GM23338 (cell line): ENCODE data around the gene TBX2. TPM values are rescaled to one million over a fixed set of nuclear protein-coding genes. Genes with fewer than 3 reads are reported as not detected.

Source experiments
- ATAC-seq: fragments of 200-7000 bp; cut with Tn5 transposase; 3 replicates; pipeline ENCODE4 v1.9.1; 2020
- DNase-seq: peaks from one replicate; pipeline ENCODE4 v3.0.0-alpha.2; 2015; ENCODE audit warnings: low spot score
- H2AFZ ChIP-seq: fragments of 200-600 bp; sonication (generic); 2 replicates; pipeline ENCODE4 v1.8.0; 2016; ENCODE audit warnings: antibody characterized with exemption, mild to moderate bottlenecking, moderate library complexity
- H3F3A ChIP-seq: fragments of 200-600 bp; sonication (generic); replicated peaks from 2 replicates; pipeline ENCODE4 v1.8.0; 2017; ENCODE audit warnings: antibody characterized with exemption, mixed run types, low read depth
- H3K27ac ChIP-seq: fragments of 200-600 bp; sonication (generic); 2 replicates; pipeline ENCODE4 v1.6.1; 2016; ENCODE audit warnings: low read depth
- H3K27me3 ChIP-seq: fragments of 200-600 bp; sonication (generic); 2 replicates; pipeline ENCODE4 v1.8.0; 2016; ENCODE audit warnings: mild to moderate bottlenecking, mixed run types, moderate library complexity; ENCODE audit not compliant: insufficient read depth
- H3K36me3 ChIP-seq: fragments of 200-600 bp; sonication (generic); 2 replicates; pipeline ENCODE4 v1.8.0; 2016; ENCODE audit warnings: mild to moderate bottlenecking; ENCODE audit not compliant: insufficient read depth
- H3K4me1 ChIP-seq: fragments of 200-600 bp; sonication (generic); 2 replicates; pipeline ENCODE4 v1.8.0; 2016; ENCODE audit warnings: mild to moderate bottlenecking, moderate library complexity; ENCODE audit not compliant: insufficient read depth
- H3K4me2 ChIP-seq: fragments of 200-600 bp; sonication (generic); 2 replicates; pipeline ENCODE4 v1.7.1; 2017; ENCODE audit warnings: mixed run types
- H3K4me3 ChIP-seq: fragments of 200-600 bp; sonication (generic); 2 replicates; pipeline ENCODE4 v1.6.1; 2016; ENCODE audit warnings: mixed run types
- H3K79me2 ChIP-seq: fragments of 200-600 bp; sonication (generic); replicated peaks from 2 replicates; pipeline ENCODE4 v1.8.0; 2017; ENCODE audit warnings: mild to moderate bottlenecking; ENCODE audit not compliant: insufficient read depth
- H3K9me2 ChIP-seq: fragments of 200-600 bp; sonication (generic); 2 replicates; pipeline ENCODE4 v1.8.0; 2017; ENCODE audit not compliant: insufficient read depth
- H4K20me1 ChIP-seq: fragments of 200-600 bp; sonication (generic); replicated peaks from 2 replicates; pipeline ENCODE4 v1.8.0; 2017; ENCODE audit warnings: mild to moderate bottlenecking; ENCODE audit not compliant: insufficient read depth
- H3K27ac Mint-ChIP-seq: 2 replicates; pipeline ENCODE4 v1.8.0; 2020; ENCODE audit warnings: inconsistent platforms, mild to moderate bottlenecking, moderate library complexity, mixed read lengths
- H3K27me3 Mint-ChIP-seq: 3 replicates; pipeline ENCODE4 v1.8.0; 2022; ENCODE audit warnings: low read depth, mild to moderate bottlenecking, moderate library complexity, mixed read lengths, inconsistent platforms; ENCODE audit not compliant: insufficient read depth, poor library complexity
- H3K36me3 Mint-ChIP-seq: 3 replicates; pipeline ENCODE4 v1.8.0; 2021; ENCODE audit warnings: low read depth, mild to moderate bottlenecking, inconsistent platforms, moderate library complexity, mixed read lengths
- H3K4me1 Mint-ChIP-seq: 3 replicates; pipeline ENCODE4 v1.8.0; 2020; ENCODE audit warnings: mild to moderate bottlenecking, inconsistent platforms, mixed read lengths
- H3K4me3 Mint-ChIP-seq: 3 replicates; pipeline ENCODE4 v1.8.0; 2021; ENCODE audit warnings: moderate library complexity, mild to moderate bottlenecking, inconsistent platforms, mixed read lengths
- H3K9me3 Mint-ChIP-seq: 3 replicates; pipeline ENCODE4 v1.8.0; 2020; ENCODE audit warnings: moderate library complexity, mild to moderate bottlenecking, inconsistent platforms, mixed read lengths
- CREB1 ChIP-seq: fragments of 250-450 bp; sonication (Bioruptor Pico); IDR thresholded peaks from 2 replicates; pipeline ENCODE4 v1.5.0; 2020; ENCODE audit warnings: low read depth, mild to moderate bottlenecking, moderate library complexity
- EZH2 ChIP-seq: fragments of 200-600 bp; sonication (generic); IDR thresholded peaks from one replicate; pipeline ENCODE4 v1.8.0; 2017; ENCODE audit warnings: antibody characterized with exemption, mild to moderate bottlenecking, low read depth; ENCODE audit not compliant: unreplicated experiment
- EZH2phosphoT487 ChIP-seq: fragments of 200-600 bp; sonication (generic); IDR thresholded peaks from one replicate; pipeline ENCODE4 v1.8.1; 2018; ENCODE audit warnings: antibody characterized with exemption; ENCODE audit not compliant: unreplicated experiment
- JUNB ChIP-seq: IDR thresholded peaks from one replicate; pipeline ENCODE4 v1.6.1; 2016; ENCODE audit warnings: antibody characterized with exemption; ENCODE audit not compliant: unreplicated experiment
- NANOG ChIP-seq: IDR thresholded peaks from 2 replicates; pipeline ENCODE4 v1.6.1; 2016; ENCODE audit warnings: antibody characterized with exemption, borderline replicate concordance
- POLR2AphosphoS5 ChIP-seq: IDR thresholded peaks from 2 replicates; pipeline ENCODE4 v1.6.1; 2016; ENCODE audit warnings: antibody characterized with exemption, low read depth
- REST ChIP-seq: IDR thresholded peaks from one replicate; pipeline ENCODE4 v1.6.1; 2018; ENCODE audit warnings: antibody characterized with exemption; ENCODE audit not compliant: unreplicated experiment
- STAT1 ChIP-seq: IDR thresholded peaks from one replicate; pipeline ENCODE4 v1.6.1; 2016; ENCODE audit warnings: antibody characterized with exemption; ENCODE audit not compliant: unreplicated experiment
- ZNF114 ChIP-seq: fragments of 250-450 bp; sonication (Bioruptor Pico); IDR thresholded peaks from 2 replicates; pipeline ENCODE4 v1.5.0; 2020; ENCODE audit warnings: mild to moderate bottlenecking, moderate library complexity
- ZNF331 ChIP-seq: fragments of 250-450 bp; sonication (Bioruptor Pico); IDR thresholded peaks from 2 replicates; pipeline ENCODE4 v1.5.0; 2020; ENCODE audit warnings: low read depth, mild to moderate bottlenecking, moderate library complexity
- ZNF462 ChIP-seq: fragments of 250-450 bp; sonication (Bioruptor Pico); IDR thresholded peaks from 2 replicates; pipeline ENCODE4 v1.5.0; 2020; ENCODE audit warnings: mild to moderate bottlenecking, moderate library complexity
- polyA plus RNA-seq: library from polyadenylated mRNA; unstranded; fragments of >200 nt; fragmentation: Nextera tagmentation; extraction: Ambion mirVana; gene quantifications from 2 replicates; pipeline ENCODE4 v1.2.1, GENCODE V29; 2016
- total RNA-seq: library from RNA; depleted of rRNA; stranded (reverse); fragments of >200 nt; shearing (Covaris generic); gene quantifications from 2 replicates; pipeline ENCODE4 v1.2.3, GENCODE V29; 2014
- TF ChIP-seq, protein P1 (sequence below): IDR thresholded peaks from 2 replicates; pipeline ENCODE4 v1.6.1; 2016; ENCODE audit warnings: antibody characterized with exemption
- TF ChIP-seq, protein P2 (sequence below), 2 experiments: fragments of 200-600 bp in 1 of 2; sonication (generic) in 1 of 2; conservative IDR thresholded peaks; 2 replicates each; pipeline versions ENCODE4 v1.5.1 to v1.6.1; 2016 to 2017; ENCODE audit warnings: antibody characterized with exemption in 2 of 2, low read depth in 2 of 2, mild to moderate bottlenecking in 2 of 2, moderate library complexity in 1 of 2

The TBX2 gene
- total and polyA plus RNA-seq, 2 experiments from 2014 or later, result not detected

- DNase-seq (no peak), ATAC-seq (no peak)
- Mint-ChIP-seq H3K4me1 (0 out of 3 replicates have a peak, but pooled peaks cover 2% of the 10 kb centered on the region), H3K36me3 (no peaks in the 10 kb centered on the region), H3K4me3 (no peak overlapping the region), H3K9me3 (no peaks in the 10 kb centered on the region), H3K27ac (no peak overlapping the region), H3K27me3 (peaks cover 1% of the 10 kb centered on the region)
- H3K9me2 ChIP-seq, result no peaks in the 10 kb centered on the region
- H4K20me1 ChIP-seq, result no peaks in the 10 kb centered on the region
- H3F3A ChIP-seq, result no peaks in the 10 kb centered on the region
- no peaks in the 10 kb centered on the region for H3K27me3 ChIP-seq
- no peaks in the 10 kb centered on the region for H3K4me1 ChIP-seq
- no peaks in the 10 kb centered on the region for H3K36me3 ChIP-seq
- H3K4me3 ChIP-seq, result no peak overlapping the region
- no peak overlapping the region for H3K4me2 ChIP-seq
- no peaks in the 10 kb centered on the region for H3K79me2 ChIP-seq
- no peak overlapping the region for H2AFZ ChIP-seq
- TF ChIP-seq STAT1 (no peak), ZNF331 (CRISPR knock-in tag) (no peak), EZH2phosphoT487 (no peak), REST (no peak), POLR2AphosphoS5 (no peak), EZH2 (no peak), NANOG (no peak), JUNB (no peak), ZNF114 (CRISPR knock-in tag) (no peak), CREB1 (CRISPR knock-in tag) (no peak), ZNF462 (CRISPR knock-in tag) (no peak)
- TF ChIP-seq, protein P1, sequence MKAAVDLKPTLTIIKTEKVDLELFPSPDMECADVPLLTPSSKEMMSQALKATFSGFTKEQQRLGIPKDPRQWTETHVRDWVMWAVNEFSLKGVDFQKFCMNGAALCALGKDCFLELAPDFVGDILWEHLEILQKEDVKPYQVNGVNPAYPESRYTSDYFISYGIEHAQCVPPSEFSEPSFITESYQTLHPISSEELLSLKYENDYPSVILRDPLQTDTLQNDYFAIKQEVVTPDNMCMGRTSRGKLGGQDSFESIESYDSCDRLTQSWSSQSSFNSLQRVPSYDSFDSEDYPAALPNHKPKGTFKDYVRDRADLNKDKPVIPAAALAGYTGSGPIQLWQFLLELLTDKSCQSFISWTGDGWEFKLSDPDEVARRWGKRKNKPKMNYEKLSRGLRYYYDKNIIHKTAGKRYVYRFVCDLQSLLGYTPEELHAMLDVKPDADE, result no peak
- TF ChIP-seq, protein P2, sequence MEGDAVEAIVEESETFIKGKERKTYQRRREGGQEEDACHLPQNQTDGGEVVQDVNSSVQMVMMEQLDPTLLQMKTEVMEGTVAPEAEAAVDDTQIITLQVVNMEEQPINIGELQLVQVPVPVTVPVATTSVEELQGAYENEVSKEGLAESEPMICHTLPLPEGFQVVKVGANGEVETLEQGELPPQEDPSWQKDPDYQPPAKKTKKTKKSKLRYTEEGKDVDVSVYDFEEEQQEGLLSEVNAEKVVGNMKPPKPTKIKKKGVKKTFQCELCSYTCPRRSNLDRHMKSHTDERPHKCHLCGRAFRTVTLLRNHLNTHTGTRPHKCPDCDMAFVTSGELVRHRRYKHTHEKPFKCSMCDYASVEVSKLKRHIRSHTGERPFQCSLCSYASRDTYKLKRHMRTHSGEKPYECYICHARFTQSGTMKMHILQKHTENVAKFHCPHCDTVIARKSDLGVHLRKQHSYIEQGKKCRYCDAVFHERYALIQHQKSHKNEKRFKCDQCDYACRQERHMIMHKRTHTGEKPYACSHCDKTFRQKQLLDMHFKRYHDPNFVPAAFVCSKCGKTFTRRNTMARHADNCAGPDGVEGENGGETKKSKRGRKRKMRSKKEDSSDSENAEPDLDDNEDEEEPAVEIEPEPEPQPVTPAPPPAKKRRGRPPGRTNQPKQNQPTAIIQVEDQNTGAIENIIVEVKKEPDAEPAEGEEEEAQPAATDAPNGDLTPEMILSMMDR (conservative IDR thresholded peaks at IDR 0.05; ENCODE audit: low read depth in 2 of 2), result no peak
- no peak overlapping the region for H3K27ac ChIP-seq
These were observed 35.2 kb upstream of the TBX2 start for GRCh38 chr17:61364463-61364846.
